ENCODE measurements around the gene TDO2.

The TDO2 gene

DNA sequence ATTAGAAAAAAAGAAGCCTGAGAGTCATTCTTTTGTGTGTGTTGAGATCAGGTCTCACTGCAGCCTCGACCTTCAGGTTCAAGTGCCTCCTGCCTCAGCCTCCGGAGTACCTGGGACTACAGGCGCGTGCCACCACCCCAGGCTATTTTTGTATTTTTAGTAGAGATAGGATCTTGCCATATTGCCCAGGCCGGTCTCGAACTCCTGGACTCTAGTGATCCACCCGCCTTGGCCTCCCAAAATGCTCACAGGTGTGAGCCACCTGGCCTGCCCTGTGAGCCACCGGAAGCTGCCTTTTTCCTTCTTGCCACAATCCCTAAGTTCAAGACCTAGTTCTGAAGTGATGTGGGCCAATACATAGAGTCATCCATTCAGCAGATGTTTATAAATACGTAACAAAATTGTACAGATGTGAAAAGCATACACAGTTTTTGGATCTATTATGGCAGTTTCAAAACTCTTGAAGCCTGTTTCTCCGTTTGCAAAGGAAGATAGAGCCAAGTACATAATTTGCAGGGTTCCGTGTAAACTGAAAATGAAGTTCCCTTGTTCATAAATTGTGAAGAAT is 50.7 kb downstream of the TDO2 start:
- no peaks in the 10 kb centered on the region for H3K9me3 Mint-ChIP-seq
- no peaks in the 10 kb centered on the region for H3K27me3 Mint-ChIP-seq
- peak overlapping the region; percentile 95 for H3K27ac Mint-ChIP-seq
- H3K4me3 Mint-ChIP-seq: peak overlapping the region; percentile 86
- no peak for DNase-seq
- CTCF ChIA-PET: interaction anchor here (2.2 kb wide), 1 partner anchor 144 kb away, joined by 17 read pairs; no protein-coding TSS in a partner anchor
- H3K36me3 Mint-ChIP-seq: no peaks in the 10 kb centered on the region
- peaks cover 17% of the 10 kb centered on the region for H3K4me1 Mint-ChIP-seq

GRCh38 chr4:155954939-155955338 is 51.4 kb downstream of the TDO2 start:
- Mint-ChIP-seq H3K4me3 (no peak overlapping the region), H3K4me1 (peaks cover 17% of the 10 kb centered on the region), H3K36me3 (no peaks in the 10 kb centered on the region), H3K27me3 (no peaks in the 10 kb centered on the region), H3K9me3 (no peaks in the 10 kb centered on the region), H3K27ac (no peak overlapping the region)
- CTCF ChIA-PET: no interaction called here
- DNase-seq: no peak

DNA sequence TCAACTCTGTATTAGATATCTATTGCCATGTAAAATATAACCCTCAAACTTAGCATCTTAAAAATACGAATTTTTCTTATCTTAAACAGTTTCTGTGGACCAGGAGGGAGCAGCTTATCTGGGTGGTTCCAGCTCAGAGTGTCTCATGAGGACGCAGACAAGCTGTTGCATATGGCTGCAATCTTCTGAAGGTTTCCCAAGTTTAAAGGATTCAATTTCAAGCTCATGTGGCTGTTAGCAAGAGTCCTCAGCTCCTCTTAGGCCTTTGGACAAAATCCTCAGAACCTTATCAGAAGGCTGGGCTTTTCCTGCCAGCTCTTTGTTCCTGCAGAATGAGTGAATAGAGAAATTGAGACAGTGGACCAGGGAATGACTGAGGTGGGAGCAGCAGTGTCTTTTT is 53.0 kb downstream of the TDO2 start:
- Mint-ChIP-seq H3K9me3 (no peaks in the 10 kb centered on the region), H3K36me3 (no peaks in the 10 kb centered on the region), H3K27me3 (no peaks in the 10 kb centered on the region), H3K4me1 (peaks cover 17% of the 10 kb centered on the region), H3K27ac (no peak overlapping the region), H3K4me3 (no peak overlapping the region)
- CTCF ChIA-PET: no interaction called here
- DNase-seq: no peak

DNA sequence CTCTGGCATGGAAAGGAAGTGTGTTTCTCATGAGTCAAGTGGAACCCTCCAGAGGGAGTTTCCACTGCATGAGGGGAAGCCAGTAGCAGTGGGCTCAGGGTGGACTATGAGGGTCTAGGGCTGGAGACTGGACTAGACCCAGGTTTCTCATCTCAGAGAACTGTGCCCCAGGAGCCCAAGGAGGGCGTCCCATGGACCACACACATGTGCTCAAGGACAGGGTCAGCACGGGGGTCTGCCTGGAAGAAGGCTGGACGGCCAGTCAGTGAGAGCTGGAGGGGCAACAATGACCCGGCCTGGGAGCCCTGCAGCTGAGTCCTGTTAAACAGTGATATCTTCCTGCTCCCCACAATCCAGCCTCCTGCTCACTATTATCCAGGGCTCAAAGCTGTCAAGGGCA is 55.9 kb downstream of the TDO2 start:
- Mint-ChIP-seq H3K9me3 (no peaks in the 10 kb centered on the region), H3K4me1 (peaks cover 4% of the 10 kb centered on the region), H3K4me3 (no peak overlapping the region), H3K36me3 (no peaks in the 10 kb centered on the region), H3K27me3 (no peaks in the 10 kb centered on the region), H3K27ac (no peak overlapping the region)
- CTCF ChIA-PET: no interaction called here
- DNase-seq: no peak

DNA sequence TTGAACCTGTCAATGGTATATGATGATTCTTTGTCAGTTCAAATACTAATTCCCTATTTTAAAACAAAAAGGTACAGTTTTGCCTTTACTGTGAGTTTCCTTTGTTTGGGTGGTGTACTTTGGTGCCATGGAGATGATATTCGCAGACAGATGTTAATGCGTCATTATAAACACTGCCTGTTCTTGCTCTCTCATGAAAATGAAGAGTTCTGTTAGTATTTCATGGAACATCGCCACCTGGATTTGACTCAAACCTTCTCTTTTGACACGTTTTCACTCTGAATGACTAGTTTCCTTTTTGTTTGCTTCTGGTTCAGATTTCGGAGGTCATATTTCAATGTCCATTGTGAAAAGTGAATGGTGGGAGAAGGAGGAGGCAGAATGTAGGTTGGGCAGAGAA is 57.0 kb downstream of the TDO2 start:
- no peaks in the 10 kb centered on the region for H3K27me3 Mint-ChIP-seq
- CTCF ChIA-PET: no interaction called here
- no peaks in the 10 kb centered on the region for H3K9me3 Mint-ChIP-seq
- no peak overlapping the region for H3K4me3 Mint-ChIP-seq
- no peak for DNase-seq
- peaks cover 3% of the 10 kb centered on the region for H3K4me1 Mint-ChIP-seq
- H3K36me3 Mint-ChIP-seq: no peaks in the 10 kb centered on the region
- H3K27ac Mint-ChIP-seq: no peak overlapping the region

DNA sequence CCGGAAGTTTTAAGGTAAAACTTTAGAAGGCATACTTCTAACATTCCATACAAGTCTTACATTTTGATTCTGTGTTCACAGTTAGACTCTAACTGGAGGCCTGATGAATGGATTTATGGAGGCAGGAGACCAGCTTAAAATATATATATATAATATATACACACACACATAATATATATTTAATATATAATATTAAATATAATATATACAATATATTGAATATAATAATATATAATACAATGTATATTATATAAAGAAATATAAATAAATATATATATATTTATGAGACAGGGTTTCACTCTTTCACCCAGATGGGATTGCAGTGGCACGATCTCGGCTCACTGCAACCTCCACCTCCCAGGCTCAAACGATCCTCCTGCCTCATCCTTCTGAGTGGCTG is 58.1 kb downstream of the TDO2 start:
- no peak for DNase-seq
- CTCF ChIA-PET: no interaction called here
- peaks cover 3% of the 10 kb centered on the region for H3K4me1 Mint-ChIP-seq
- no peaks in the 10 kb centered on the region for H3K9me3 Mint-ChIP-seq
- H3K36me3 Mint-ChIP-seq: no peaks in the 10 kb centered on the region
- H3K4me3 Mint-ChIP-seq: no peak overlapping the region
- H3K27ac Mint-ChIP-seq: no peak overlapping the region
- no peaks in the 10 kb centered on the region for H3K27me3 Mint-ChIP-seq

DNA sequence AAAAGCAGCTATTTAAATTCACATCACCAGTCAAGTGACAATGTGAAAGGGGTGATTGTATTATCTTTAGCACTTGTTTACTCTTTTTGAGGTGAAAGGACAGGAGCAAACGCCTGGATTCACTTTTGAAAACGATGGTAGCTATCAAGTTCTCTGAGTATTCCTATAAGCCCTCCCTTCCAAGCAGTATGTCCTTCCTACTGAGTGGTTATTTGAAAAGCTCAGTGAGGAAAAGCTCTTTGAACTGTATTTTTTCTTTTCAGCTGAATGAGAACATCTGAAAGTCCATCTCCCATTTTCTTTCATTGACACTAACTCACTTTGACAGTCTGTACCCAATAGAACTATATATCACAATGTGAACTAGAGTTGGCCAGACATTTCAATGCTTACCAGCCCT is 59.3 kb downstream of the TDO2 start:
- Mint-ChIP-seq H3K4me3 (no peak overlapping the region), H3K4me1 (peaks cover 3% of the 10 kb centered on the region), H3K27ac (no peak overlapping the region), H3K36me3 (no peaks in the 10 kb centered on the region), H3K27me3 (no peaks in the 10 kb centered on the region), H3K9me3 (no peaks in the 10 kb centered on the region)
- DNase-seq: no peak
- CTCF ChIA-PET: no interaction called here

- H3K27me3 Mint-ChIP-seq: no peaks in the 10 kb centered on the region
- CTCF ChIA-PET: no interaction called here
- H3K36me3 Mint-ChIP-seq: no peaks in the 10 kb centered on the region
- peaks cover 4% of the 10 kb centered on the region for H3K9me3 Mint-ChIP-seq
- DNase-seq: no peak
- peaks cover 3% of the 10 kb centered on the region for H3K4me1 Mint-ChIP-seq
- H3K4me3 Mint-ChIP-seq: no peak overlapping the region
- no peak overlapping the region for H3K27ac Mint-ChIP-seq
These were observed 60.8 kb downstream of the TDO2 start for GRCh38 chr4:155964016-155964891.

DNA sequence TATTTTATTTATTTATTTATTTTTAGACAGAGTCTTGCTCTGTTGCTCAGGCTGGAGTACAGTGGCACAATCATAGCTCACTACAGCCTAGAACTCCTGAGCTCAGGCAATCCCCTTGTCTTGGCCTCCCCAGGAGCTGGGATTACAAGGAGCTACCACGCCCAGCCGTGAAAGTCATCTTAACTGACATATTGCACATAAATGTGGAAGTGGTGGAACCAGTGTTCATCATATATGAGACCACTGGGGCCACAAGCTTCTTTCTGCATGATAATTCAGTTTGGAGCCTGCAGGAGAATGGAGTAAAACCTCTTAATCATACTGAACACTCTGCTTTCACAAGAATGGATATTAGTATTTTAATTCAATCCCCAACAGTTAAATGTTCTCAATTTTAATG is 62.7 kb downstream of the TDO2 start:
- Mint-ChIP-seq H3K4me3 (no peak overlapping the region), H3K9me3 (peaks cover 4% of the 10 kb centered on the region), H3K36me3 (no peaks in the 10 kb centered on the region), H3K27me3 (no peaks in the 10 kb centered on the region), H3K27ac (no peak overlapping the region), H3K4me1 (peaks cover 3% of the 10 kb centered on the region)
- DNase-seq: no peak
- CTCF ChIA-PET: interaction anchor here (1.4 kb wide), 1 partner anchor 10 kb away, joined by 5 read pairs; no protein-coding TSS in a partner anchor

GRCh38 chr4:155966731-155967395 is 63.4 kb downstream of the TDO2 start:
- DNase-seq: no peak
- H3K4me1 Mint-ChIP-seq: peaks cover 3% of the 10 kb centered on the region
- no peak overlapping the region for H3K4me3 Mint-ChIP-seq
- H3K9me3 Mint-ChIP-seq: peaks cover 4% of the 10 kb centered on the region
- no peaks in the 10 kb centered on the region for H3K36me3 Mint-ChIP-seq
- H3K27ac Mint-ChIP-seq: no peak overlapping the region
- CTCF ChIA-PET: interaction anchor here (1.4 kb wide), 1 partner anchor 10 kb away, joined by 5 read pairs; no protein-coding TSS in a partner anchor
- H3K27me3 Mint-ChIP-seq: no peaks in the 10 kb centered on the region
